ENCODE data around the gene CSRP1.

DNA sequence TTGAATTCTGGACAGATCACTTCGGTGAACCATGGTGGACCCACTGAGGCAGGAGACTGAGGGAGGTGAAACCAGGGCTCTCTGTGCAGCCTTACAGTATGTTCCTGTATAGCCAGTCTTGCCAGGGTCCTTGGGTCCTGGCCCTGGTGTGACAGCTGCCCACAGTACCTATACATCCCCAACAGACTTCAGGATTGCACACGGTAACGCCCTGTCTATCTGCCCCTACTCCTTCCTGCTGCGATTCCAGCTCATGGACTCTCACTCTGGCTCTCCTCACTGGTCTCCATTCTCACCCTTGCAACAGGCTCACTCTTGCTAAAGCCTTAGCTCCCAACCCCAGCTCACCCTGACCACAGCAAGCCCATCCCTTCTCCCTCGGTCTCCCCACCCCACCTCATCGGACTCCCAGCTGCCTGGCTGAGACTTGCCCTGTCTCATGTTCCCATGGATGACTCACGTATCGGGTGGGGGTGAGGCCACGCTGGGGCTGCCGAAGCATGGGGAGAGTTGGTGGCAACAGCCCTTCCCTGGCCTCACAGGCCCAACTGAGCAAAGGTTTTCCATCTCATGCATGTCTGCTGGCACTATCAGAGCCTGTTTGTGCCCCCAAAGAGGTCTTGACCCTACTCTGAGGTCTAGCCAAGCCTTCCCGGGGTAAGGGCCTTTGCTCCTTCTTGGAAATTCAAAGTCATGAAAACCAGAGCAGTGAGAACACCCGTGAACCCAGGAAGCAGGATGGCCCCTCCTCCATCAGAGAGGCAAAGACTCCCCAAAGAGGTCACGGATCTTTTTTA lies 45.1 kb downstream of the CSRP1 start:
- no peak for TF ChIP-seq CTCF (conservative IDR thresholded peaks at IDR 0.05; ENCODE audit: low read depth in 2 of 2)
- TF ChIP-seq EZH2phosphoT487 (IDR thresholded peaks at IDR 0.05; ENCODE audit: unreplicated experiment), result no peak
- no peak for TF ChIP-seq EZH2 (IDR thresholded peaks at IDR 0.05; ENCODE audit: low read depth, unreplicated experiment)
- no peak for TF ChIP-seq NANOG (IDR thresholded peaks at IDR 0.05; ENCODE audit: borderline replicate concordance)
- TF ChIP-seq JUNB (IDR thresholded peaks at IDR 0.05; ENCODE audit: unreplicated experiment), result no peak
